Measurements from ENCODE around the gene ZNF780B.
A peak's percentile ranks its signal among the peaks of the same experiment; 100 is the strongest.
"Not testable (repeated sequence)": the region's sequence is repeated elsewhere in the genome, so short reads cannot be mapped to it uniquely, and the experiment has no call there.

Gene ZNF780B

GRCh38 chr19:40038047-40038446 is 18.0 kb downstream of the ZNF780B start:
- not testable (repeated sequence) for DNase-seq (ENCODE audit: low spot score)

- DNase-seq (ENCODE audit: low spot score), result no peak
These were observed 20.0 kb downstream of the ZNF780B start for GRCh38 chr19:40035996-40036395.

- no peak for DNase-seq (ENCODE audit: low spot score)
These were observed 22.0 kb downstream of the ZNF780B start for GRCh38 chr19:40033989-40034560.

GRCh38 chr19:40026597-40026970 is 29.4 kb downstream of the ZNF780B start:
- no peak for DNase-seq (ENCODE audit: low spot score)

- no peak for DNase-seq (ENCODE audit: low spot score)
These were observed 30.0 kb downstream of the ZNF780B start for GRCh38 chr19:40025938-40026596.

GRCh38 chr19:40023969-40024368 is 32.1 kb downstream of the ZNF780B start:
- DNase-seq (ENCODE audit: low spot score), result no peak

- DNase-seq (ENCODE audit: low spot score), result no peak
These were observed 42.0 kb downstream of the ZNF780B start for GRCh38 chr19:40013991-40014390.

GRCh38 chr19:40009674-40010073 is 46.4 kb downstream of the ZNF780B start:
- no peak for DNase-seq (ENCODE audit: low spot score)

- DNase-seq (ENCODE audit: low spot score), result no peak
These were observed 49.7 kb downstream of the ZNF780B start for GRCh38 chr19:40006273-40006691.

GRCh38 chr19:40005691-40006272 is 50.2 kb downstream of the ZNF780B start:
- no peak for DNase-seq (ENCODE audit: low spot score)

GRCh38 chr19:39998501-39998900 is 57.5 kb downstream of the ZNF780B start:
- no peak for DNase-seq (ENCODE audit: low spot score)

- DNase-seq (ENCODE audit: low spot score), result no peak
These were observed 58.3 kb downstream of the ZNF780B start for GRCh38 chr19:39997638-39998216.

GRCh38 chr19:39996811-39997637 is 59.0 kb downstream of the ZNF780B start, which contains the start of gene ZNF546:
TSS of gene ZNF546 (plus strand) at chr19:39997060. CDS start at chr19:39998327, 1,267 bp downstream.
- peak; percentile 88 for DNase-seq (ENCODE audit: low spot score)

GRCh38 chr19:39996218-39996810 is 59.7 kb downstream of the ZNF780B start:
- DNase-seq (ENCODE audit: low spot score), result no peak

- peak; percentile 22 for DNase-seq (ENCODE audit: low spot score)
These were observed 60.2 kb downstream of the ZNF780B start for GRCh38 chr19:39995794-39996193.

- DNase-seq (ENCODE audit: low spot score), result no peak
These were observed 61.7 kb downstream of the ZNF780B start for GRCh38 chr19:39994361-39994760.

GRCh38 chr19:39993605-39994004 is 62.4 kb downstream of the ZNF780B start:
- DNase-seq (ENCODE audit: low spot score), result no peak

- no peak for DNase-seq (ENCODE audit: low spot score)
These were observed 68.4 kb downstream of the ZNF780B start for GRCh38 chr19:39987596-39987995.

GRCh38 chr19:39987167-39987566 is 68.9 kb downstream of the ZNF780B start:
- no peak for DNase-seq (ENCODE audit: low spot score)

GRCh38 chr19:39986643-39987042 is 69.4 kb downstream of the ZNF780B start:
- DNase-seq (ENCODE audit: low spot score), result no peak

GRCh38 chr19:39983695-39984300 is 72.2 kb downstream of the ZNF780B start:
- DNase-seq (ENCODE audit: low spot score), result no peak

Measured in globus pallidus (tissue), 1 donor.